ENCODE results near the gene LCLAT1. TPM values are rescaled to one million over a fixed set of nuclear protein-coding genes. Genes with fewer than 3 reads are reported as not detected.
"Not testable (repeated sequence)": the region's sequence is repeated elsewhere in the genome, so short reads cannot be mapped to it uniquely, and the experiment has no call there.

LCLAT1 gene
- total RNA-seq, 2 donors from 2014 or later = 30.2 to 34.2 TPM

- no peaks in the 10 kb centered on the region for H3K27me3 Mint-ChIP-seq (ENCODE audit: insufficient read depth)
- Histone ChIP-seq H3K4me1 (ENCODE audit: control insufficient read depth, insufficient read depth, low read length) (peaks cover 8% of the 10 kb centered on the region), H3K9ac (ENCODE audit: extremely low read depth, low read length, poor library complexity, severe bottlenecking) (no peak overlapping the region), H3K27ac (ENCODE audit: low read depth, low read length) (no peak overlapping the region), H3K4me3 (ENCODE audit: low read length) (no peak overlapping the region), H3K36me3 (ENCODE audit: control insufficient read depth, insufficient read depth, low read length) (no peaks in the 10 kb centered on the region), H3K9me3 (ENCODE audit: control insufficient read depth, low read length) (no peaks in the 10 kb centered on the region), H3K27me3 (ENCODE audit: control insufficient read depth, insufficient read depth, low read length, poor library complexity, severe bottlenecking) (no peaks in the 10 kb centered on the region)
- peak overlapping the region; percentile 93 for H3K27ac Mint-ChIP-seq
- no peaks in the 10 kb centered on the region for H3K9me3 Mint-ChIP-seq
- no peak for TF ChIP-seq CTCF (conservative IDR thresholded peaks at IDR 0.05)
- H3K36me3 Mint-ChIP-seq (ENCODE audit: low read depth) = no peaks in the 10 kb centered on the region
- WGBS, 2 experiments (ENCODE audit: insufficient coverage in 1 of 2, insufficient read length in 1 of 2) = 88 to 93% methylated on average over 2 of the region's 2 CpGs
- H3K4me3 Mint-ChIP-seq = no peak overlapping the region
- peaks cover 34% of the 10 kb centered on the region for H3K4me1 Mint-ChIP-seq
- DNase-seq = no peak
These were observed 165.3 kb downstream of the LCLAT1 start for GRCh38 chr2:30612371-30612770.

GRCh38 chr2:30613001-30613400 is 166.0 kb downstream of the LCLAT1 start:
- H3K27ac ChIP-seq (ENCODE audit: low read depth, low read length) = no peak overlapping the region
- Mint-ChIP-seq H3K4me3 (peak overlapping the region; percentile 12), H3K27me3 (ENCODE audit: insufficient read depth) (no peaks in the 10 kb centered on the region)

GRCh38 chr2:30614227-30614626 is 167.2 kb downstream of the LCLAT1 start:
- Mint-ChIP-seq H3K27ac (peak overlapping the region; percentile 59), H3K4me1 (peaks cover 34% of the 10 kb centered on the region)
- H3K36me3 Mint-ChIP-seq (ENCODE audit: low read depth); H3K4me1 ChIP-seq (ENCODE audit: control insufficient read depth, insufficient read depth, low read length); H3K9ac ChIP-seq (ENCODE audit: extremely low read depth, low read length, poor library complexity, severe bottlenecking); H3K27ac ChIP-seq (ENCODE audit: low read depth, low read length); H3K9me3 Mint-ChIP-seq; H3K9me3 ChIP-seq (ENCODE audit: control insufficient read depth, low read length); H3K27me3 ChIP-seq (ENCODE audit: control insufficient read depth, insufficient read depth, low read length, poor library complexity, severe bottlenecking); DNase-seq; H3K27me3 Mint-ChIP-seq (ENCODE audit: insufficient read depth); H3K4me3 Mint-ChIP-seq; H3K36me3 ChIP-seq (ENCODE audit: control insufficient read depth, insufficient read depth, low read length): not testable (repeated sequence)
- WGBS, 2 experiments (ENCODE audit: insufficient coverage in 1 of 2, insufficient read length in 1 of 2) = 96% methylated on average over 1 of the region's 4 CpGs; no CpG with 5 or more reads in 1 of the 2 experiments
- peak overlapping the region; percentile 46 for H3K4me3 ChIP-seq (ENCODE audit: low read length)

More at GRCh38 chr2:30613001-30613400, 166.0 kb downstream of the LCLAT1 start:
- TF ChIP-seq CTCF (conservative IDR thresholded peaks at IDR 0.05) = no peak
- H3K36me3 Mint-ChIP-seq (ENCODE audit: low read depth) = no peaks in the 10 kb centered on the region
- Histone ChIP-seq H3K36me3 (ENCODE audit: control insufficient read depth, insufficient read depth, low read length) (no peaks in the 10 kb centered on the region), H3K27me3 (ENCODE audit: control insufficient read depth, insufficient read depth, low read length, poor library complexity, severe bottlenecking) (no peaks in the 10 kb centered on the region), H3K9ac (ENCODE audit: extremely low read depth, low read length, poor library complexity, severe bottlenecking) (no peak overlapping the region), H3K4me1 (ENCODE audit: control insufficient read depth, insufficient read depth, low read length) (peaks cover 8% of the 10 kb centered on the region), H3K4me3 (ENCODE audit: low read length) (no peak overlapping the region), H3K9me3 (ENCODE audit: control insufficient read depth, low read length) (no peaks in the 10 kb centered on the region)
- peak overlapping the region; percentile 93 for H3K27ac Mint-ChIP-seq
- no peaks in the 10 kb centered on the region for H3K9me3 Mint-ChIP-seq
- no peak for DNase-seq
- WGBS, 2 experiments (ENCODE audit: insufficient coverage in 1 of 2, insufficient read length in 1 of 2) = 67 to 75% methylated on average over 2 of the region's 2 CpGs
- H3K4me1 Mint-ChIP-seq = peaks cover 34% of the 10 kb centered on the region

- H3K36me3 Mint-ChIP-seq (ENCODE audit: low read depth) = peaks cover 1% of the 10 kb centered on the region
- no peak for TF ChIP-seq CTCF (conservative IDR thresholded peaks at IDR 0.05)
- 95 to 100% methylated on average over 1 of the region's 1 CpG for WGBS, 2 experiments (ENCODE audit: insufficient coverage in 1 of 2, insufficient read length in 1 of 2)
- H3K27ac Mint-ChIP-seq = no peak overlapping the region
- Histone ChIP-seq H3K4me1 (ENCODE audit: control insufficient read depth, insufficient read depth, low read length) (peaks cover 8% of the 10 kb centered on the region), H3K4me3 (ENCODE audit: low read length) (no peak overlapping the region), H3K27ac (ENCODE audit: low read depth, low read length) (no peak overlapping the region), H3K27me3 (ENCODE audit: control insufficient read depth, insufficient read depth, low read length, poor library complexity, severe bottlenecking) (no peaks in the 10 kb centered on the region), H3K9ac (ENCODE audit: extremely low read depth, low read length, poor library complexity, severe bottlenecking) (no peak overlapping the region), H3K36me3 (ENCODE audit: control insufficient read depth, insufficient read depth, low read length) (no peaks in the 10 kb centered on the region), H3K9me3 (ENCODE audit: control insufficient read depth, low read length) (no peaks in the 10 kb centered on the region)
- no peak overlapping the region for H3K4me3 Mint-ChIP-seq
- H3K4me1 Mint-ChIP-seq = peaks cover 34% of the 10 kb centered on the region
- no peaks in the 10 kb centered on the region for H3K9me3 Mint-ChIP-seq
- no peak for DNase-seq
- H3K27me3 Mint-ChIP-seq (ENCODE audit: insufficient read depth) = no peaks in the 10 kb centered on the region
These were observed 168.9 kb downstream of the LCLAT1 start for GRCh38 chr2:30615926-30616325.

All from endodermal cell (in vitro differentiated cells).